Mononuclear cell (primary cell): Measurements from ENCODE around the gene INTS14. TPM values are rescaled to one million over a fixed set of nuclear protein-coding genes. Genes with fewer than 3 reads are reported as not detected.
A peak's percentile ranks its signal among the peaks of the same experiment; 100 is the strongest.

Source experiments
- H3K27me3 ChIP-seq: 2 replicates; pipeline ENCODE4 v1.6.0; 2011; ENCODE audit warnings: low read length, control low read depth; ENCODE audit not compliant: insufficient read depth
- H3K4me1 ChIP-seq: 2 replicates; pipeline ENCODE4 v1.5.1; 2011; ENCODE audit warnings: mild to moderate bottlenecking, low read length, control low read depth; ENCODE audit not compliant: insufficient read depth
- H3K4me3 ChIP-seq: 2 replicates; pipeline ENCODE4 v1.5.1; 2011; ENCODE audit warnings: mild to moderate bottlenecking, low read length, moderate library complexity
- H3K9me3 ChIP-seq: 2 replicates; pipeline ENCODE4 v1.5.1; 2011; ENCODE audit warnings: low read depth, mild to moderate bottlenecking, control low read depth, low read length
- total RNA-seq: library from RNA; depleted of rRNA; stranded (reverse); fragments of >200 nt; gene quantifications from one replicate; pipeline ENCODE4 v1.2.3, GENCODE V29; 2012

Gene INTS14
- total RNA-seq, 1 donor: 24.2 TPM

- Histone ChIP-seq H3K4me1 (no peaks in the 10 kb centered on the region), H3K27me3 (no peaks in the 10 kb centered on the region), H3K4me3 (no peak overlapping the region), H3K9me3 (no peaks in the 10 kb centered on the region)
Measured at GRCh38 chr15:65541231-65541820, 69.6 kb downstream of the INTS14 start.

GRCh38 chr15:65540314-65540713 lies 70.6 kb downstream of the INTS14 start:
- no peaks in the 10 kb centered on the region for H3K4me1 ChIP-seq

GRCh38 chr15:65535192-65535591 lies 75.7 kb downstream of the INTS14 start:
- Histone ChIP-seq H3K4me1 (peaks cover 9% of the 10 kb centered on the region), H3K4me3 (no peak overlapping the region), H3K9me3 (no peaks in the 10 kb centered on the region), H3K27me3 (no peaks in the 10 kb centered on the region)

More at GRCh38 chr15:65540314-65540713, 70.6 kb downstream of the INTS14 start:
- Histone ChIP-seq H3K27me3 (no peaks in the 10 kb centered on the region), H3K4me3 (no peak overlapping the region), H3K9me3 (no peaks in the 10 kb centered on the region)

- Histone ChIP-seq H3K4me3 (no peak overlapping the region), H3K4me1 (peaks cover 14% of the 10 kb centered on the region), H3K27me3 (no peaks in the 10 kb centered on the region), H3K9me3 (no peaks in the 10 kb centered on the region)
Measured at GRCh38 chr15:65533057-65533756, 77.7 kb downstream of the INTS14 start.

- Histone ChIP-seq H3K9me3 (no peaks in the 10 kb centered on the region), H3K4me3 (no peak overlapping the region), H3K27me3 (no peaks in the 10 kb centered on the region), H3K4me1 (peaks cover 14% of the 10 kb centered on the region)
Measured at GRCh38 chr15:65532738-65533051, 78.2 kb downstream of the INTS14 start.

- H3K27me3 ChIP-seq: no peaks in the 10 kb centered on the region
- no peaks in the 10 kb centered on the region for H3K9me3 ChIP-seq
- peaks cover 14% of the 10 kb centered on the region for H3K4me1 ChIP-seq
- H3K4me3 ChIP-seq: peak within 1 kb of the TSS; percentile 69
Measured at GRCh38 chr15:65530318-65531111, 80.4 kb downstream of the INTS14 start, which contains the start of gene HACD3. TSS of gene HACD3 (plus strand) at chr15:65530463. CDS start at chr15:65530632, 169 bp downstream.

GRCh38 chr15:65529762-65530317 lies 81.1 kb downstream of the INTS14 start:
- Histone ChIP-seq H3K4me3 (peak overlapping the region; percentile 69), H3K27me3 (no peaks in the 10 kb centered on the region), H3K9me3 (no peaks in the 10 kb centered on the region), H3K4me1 (peaks cover 14% of the 10 kb centered on the region)

Other genes with a start within 250 kb of the INTS14 start
- gene IGDCC3, start 233.1 kb downstream of the INTS14 start, total RNA-seq: not detected
- gene IGDCC4, start 188.2 kb downstream of the INTS14 start, total RNA-seq: under 0.01 TPM
- 51.1 TPM for gene DPP8, start 93.4 kb downstream of the INTS14 start, total RNA-seq
- 13.9 TPM for gene HACD3, start 80.7 kb downstream of the INTS14 start, total RNA-seq
- gene SLC24A1, start 10.8 kb upstream of the INTS14 start, total RNA-seq: 1.0 TPM
- gene DENND4A, start 181.2 kb upstream of the INTS14 start, total RNA-seq: 115 TPM